Activated CD4-positive, alpha-beta memory T cell treated with anti-CD3 and anti-CD28 coated beads for 36 hours (primary cell): ENCODE data around the gene HNRNPA1L2. TPM values are rescaled to one million over a fixed set of nuclear protein-coding genes. Genes with fewer than 3 reads are reported as not detected.
"Not testable (repeated sequence)": the region's sequence is repeated elsewhere in the genome, so short reads cannot be mapped to it uniquely, and the experiment has no call there.

ENCODE experiments used
- CTCF ChIA-PET: fragments of 350-600 bp; sonication (Branson Sonifier 250); formaldehyde crosslinking; loops from one replicate; lab custom pipeline; 2021; ENCODE audit warnings: antibody characterized with exemption, inconsistent platforms; lab: Charles Lee
- POLR2A ChIA-PET: fragments of 350-600 bp; sonication (Branson Sonifier 250); formaldehyde crosslinking; loops from one replicate; lab custom pipeline; 2021; ENCODE audit warnings: antibody characterized with exemption; lab: Charles Lee
- DNase-seq: peaks from one replicate; pipeline ENCODE4 v3.0.0-alpha.2; 2020
- H3K27ac Mint-ChIP-seq: one replicate; pipeline ENCODE4 v1.8.0; 2021; ENCODE audit warnings: mixed read lengths
- H3K27me3 Mint-ChIP-seq: one replicate; pipeline ENCODE4 v1.8.0; 2021; ENCODE audit warnings: mixed read lengths
- H3K36me3 Mint-ChIP-seq: one replicate; pipeline ENCODE4 v1.8.0; 2021; ENCODE audit warnings: mixed read lengths
- H3K4me1 Mint-ChIP-seq: one replicate; pipeline ENCODE4 v1.8.0; 2021; ENCODE audit warnings: low read depth, mixed read lengths
- H3K4me3 Mint-ChIP-seq: one replicate; pipeline ENCODE4 v1.8.0; 2021; ENCODE audit warnings: mild to moderate bottlenecking, mixed read lengths
- H3K9me3 Mint-ChIP-seq: one replicate; pipeline ENCODE4 v1.8.0; 2021; ENCODE audit warnings: mixed read lengths
- intact Hi-C: fragments of 100-400 bp; cut with micrococcal nuclease; formaldehyde crosslinking; loops from one replicate; pipeline ENCODE4 v1.15.1; 2023
- total RNA-seq, 2 experiments: library from RNA; stranded (reverse); gene quantifications; one replicate each; pipeline ENCODE4 v1.2.3, GENCODE V29; 2021

The HNRNPA1L2 gene
- total RNA-seq, 2 experiments from 2014 or later, result 7.6 to 8.5 TPM

- H3K4me1 Mint-ChIP-seq, result peaks cover 16% of the 10 kb centered on the region
- H3K9me3 Mint-ChIP-seq, result no peaks in the 10 kb centered on the region
- CTCF ChIA-PET, result interaction anchor here (1.1 to 3.3 kb wide), 5 partner anchors 13 to 201 kb away, joined by 3 to 31 read pairs (median 17); partner anchors contain the start of gene VPS36
These were observed 9.6 kb downstream of the HNRNPA1L2 start for GRCh38 chr13:52651897-52652195.

GRCh38 chr13:52652196-52652979 is 10.2 kb downstream of the HNRNPA1L2 start, which contains the start of gene SUGT1:
Gene SUGT1, plus strand, starts transcription at chr13:52652836. Its CDS starts 85 bp downstream, at chr13:52652921.
- H3K36me3 Mint-ChIP-seq, result peaks cover 10% of the 10 kb centered on the region
- H3K27ac Mint-ChIP-seq, result no peak within 1 kb of the TSS
- H3K4me1 Mint-ChIP-seq, result peaks cover 16% of the 10 kb centered on the region
- no peaks in the 10 kb centered on the region for H3K9me3 Mint-ChIP-seq
- DNase-seq, result peak; percentile 96
- ChIA-PET POLR2A (interaction anchor here (0.6 to 2.3 kb wide), 10 partner anchors 12 to 202 kb away, joined by 3 to 25 read pairs (median 3); partner anchors contain the start of gene VPS36), CTCF (interaction anchor here (0.8 to 3.3 kb wide), 11 partner anchors 9 to 499 kb away, joined by 3 to 31 read pairs (median 6); partner anchors contain the start of gene VPS36)
- no peaks in the 10 kb centered on the region for H3K27me3 Mint-ChIP-seq
- intact Hi-C loops, result loop anchor here (1.0 to 5.0 kb wide), 7 partner anchors 35 to 1200 kb away; partner anchors contain the start of genes ALG11, ATP7B, CKAP2 and INTS6
- no peak within 1 kb of the TSS for H3K4me3 Mint-ChIP-seq

More at GRCh38 chr13:52651897-52652195, 9.6 kb downstream of the HNRNPA1L2 start:
- intact Hi-C loops, result loop anchor here (1.0 to 5.0 kb wide), 7 partner anchors 35 to 1199 kb away; partner anchors contain the start of genes ALG11, ATP7B, CKAP2 and INTS6
- POLR2A ChIA-PET, result interaction anchor here (0.6 to 2.3 kb wide), 5 partner anchors 20 to 201 kb away, joined by 3 to 25 read pairs (median 3); partner anchors contain the start of gene VPS36
- Mint-ChIP-seq H3K4me3 (no peak overlapping the region), H3K27ac (no peak overlapping the region), H3K36me3 (peaks cover 10% of the 10 kb centered on the region), H3K27me3 (no peaks in the 10 kb centered on the region)
- no peak for DNase-seq

- Mint-ChIP-seq H3K36me3 (peaks cover 10% of the 10 kb centered on the region), H3K4me3 (no peak overlapping the region), H3K4me1 (peaks cover 16% of the 10 kb centered on the region), H3K27ac (no peak overlapping the region), H3K9me3 (no peaks in the 10 kb centered on the region), H3K27me3 (no peaks in the 10 kb centered on the region)
- intact Hi-C loops, result loop anchor here (1.0 to 5.0 kb wide), 7 partner anchors 36 to 1200 kb away; partner anchors contain the start of genes ALG11, ATP7B, CKAP2 and INTS6
- CTCF ChIA-PET, result interaction anchor here (0.8 to 3.3 kb wide), 12 partner anchors 9 to 499 kb away, joined by 3 to 31 read pairs (median 5); partner anchors contain the start of gene VPS36
- DNase-seq, result no peak
- POLR2A ChIA-PET, result interaction anchor here (0.6 to 2.3 kb wide), 7 partner anchors 12 to 202 kb away, joined by 3 to 25 read pairs (median 3); partner anchors contain the start of gene VPS36
These were observed 10.7 kb downstream of the HNRNPA1L2 start for GRCh38 chr13:52652980-52653303.

GRCh38 chr13:52659340-52659739 is 17.1 kb downstream of the HNRNPA1L2 start:
- H3K36me3 Mint-ChIP-seq, result peaks cover 20% of the 10 kb centered on the region
- no peaks in the 10 kb centered on the region for H3K9me3 Mint-ChIP-seq
- H3K27ac Mint-ChIP-seq, result no peak overlapping the region
- peaks cover 12% of the 10 kb centered on the region for H3K4me1 Mint-ChIP-seq
- no peaks in the 10 kb centered on the region for H3K27me3 Mint-ChIP-seq
- intact Hi-C loops, result no loop called here
- no peak for DNase-seq
- POLR2A ChIA-PET, result no interaction called here
- CTCF ChIA-PET, result no interaction called here
- H3K4me3 Mint-ChIP-seq, result no peak overlapping the region

- POLR2A ChIA-PET, result no interaction called here
- intact Hi-C loops, result loop anchor here (2.0 to 10.0 kb wide), 2 partner anchors 145 to 301 kb away; no protein-coding TSS in a partner anchor
- Mint-ChIP-seq H3K9me3 (no peaks in the 10 kb centered on the region), H3K27me3 (no peaks in the 10 kb centered on the region), H3K36me3 (peaks cover 31% of the 10 kb centered on the region), H3K4me1 (peaks cover 7% of the 10 kb centered on the region), H3K27ac (no peak overlapping the region), H3K4me3 (no peak overlapping the region)
- no peak for DNase-seq
- CTCF ChIA-PET, result interaction anchor here (1.4 to 2.0 kb wide), 6 partner anchors 12 to 304 kb away, joined by 4 to 27 read pairs (median 10); partner anchors contain the start of gene SUGT1
These were observed 22.0 kb downstream of the HNRNPA1L2 start for GRCh38 chr13:52664272-52664671.

GRCh38 chr13:52665325-52665724 is 23.1 kb downstream of the HNRNPA1L2 start:
- Mint-ChIP-seq H3K36me3 (peaks cover 31% of the 10 kb centered on the region), H3K4me3 (no peak overlapping the region), H3K27me3 (no peaks in the 10 kb centered on the region), H3K27ac (no peak overlapping the region), H3K9me3 (no peaks in the 10 kb centered on the region), H3K4me1 (peaks cover 2% of the 10 kb centered on the region)
- ChIA-PET CTCF (interaction anchor here (0.6 to 2.0 kb wide), 15 partner anchors 8 to 1222 kb away, joined by 3 to 27 read pairs (median 4); partner anchors contain the start of genes PCDH8 and SUGT1), POLR2A (interaction anchor here (0.6 to 1.0 kb wide), 2 partner anchors 12 to 48 kb away, joined by 3 to 5 read pairs; partner anchors contain the start of gene SUGT1)
- intact Hi-C loops, result loop anchor here (2.0 to 10.0 kb wide), 3 partner anchors 143 to 487 kb away; no protein-coding TSS in a partner anchor
- DNase-seq, result no peak

- Mint-ChIP-seq H3K27ac (no peak overlapping the region), H3K27me3 (no peaks in the 10 kb centered on the region), H3K36me3 (peaks cover 23% of the 10 kb centered on the region), H3K9me3 (no peaks in the 10 kb centered on the region), H3K4me1 (peaks cover 2% of the 10 kb centered on the region), H3K4me3 (no peak overlapping the region)
- intact Hi-C loops, result loop anchor here (5.0 to 10.0 kb wide), 2 partner anchors 295 to 483 kb away; no protein-coding TSS in a partner anchor
- ChIA-PET CTCF (interaction anchor here (0.9 kb wide), 1 partner anchor 11 kb away, joined by 3 read pairs; no protein-coding TSS in a partner anchor), POLR2A (no interaction called here)
- no peak for DNase-seq
These were observed 27.4 kb downstream of the HNRNPA1L2 start for GRCh38 chr13:52669677-52670076.

- POLR2A ChIA-PET, result no interaction called here
- intact Hi-C loops, result no loop called here
- CTCF ChIA-PET, result no interaction called here
These were observed 28.5 kb downstream of the HNRNPA1L2 start for GRCh38 chr13:52670726-52671125.

GRCh38 chr13:52673465-52673864 is 31.2 kb downstream of the HNRNPA1L2 start:
- no peaks in the 10 kb centered on the region for H3K9me3 Mint-ChIP-seq
- CTCF ChIA-PET, result no interaction called here
- DNase-seq, result no peak
- intact Hi-C loops, result no loop called here
- POLR2A ChIA-PET, result no interaction called here
- H3K4me3 Mint-ChIP-seq, result no peak overlapping the region
- peaks cover 2% of the 10 kb centered on the region for H3K4me1 Mint-ChIP-seq
- H3K27ac Mint-ChIP-seq, result no peak overlapping the region
- H3K27me3 Mint-ChIP-seq, result no peaks in the 10 kb centered on the region
- peaks cover 30% of the 10 kb centered on the region for H3K36me3 Mint-ChIP-seq

More at GRCh38 chr13:52670726-52671125, 28.5 kb downstream of the HNRNPA1L2 start:
- Mint-ChIP-seq H3K27ac (no peak overlapping the region), H3K27me3 (no peaks in the 10 kb centered on the region), H3K4me3 (no peak overlapping the region), H3K36me3 (peaks cover 23% of the 10 kb centered on the region), H3K4me1 (peaks cover 2% of the 10 kb centered on the region), H3K9me3 (no peaks in the 10 kb centered on the region)
- no peak for DNase-seq

- CTCF ChIA-PET, result interaction anchor here (1.5 kb wide), 1 partner anchor 132 kb away, joined by 4 read pairs; no protein-coding TSS in a partner anchor
- H3K27ac Mint-ChIP-seq, result no peak overlapping the region
These were observed 35.6 kb downstream of the HNRNPA1L2 start for GRCh38 chr13:52677823-52678222.

GRCh38 chr13:52685806-52686205 is 43.6 kb downstream of the HNRNPA1L2 start:
- DNase-seq, H3K4me1 Mint-ChIP-seq, H3K27me3 Mint-ChIP-seq, intact Hi-C loops, H3K9me3 Mint-ChIP-seq, POLR2A ChIA-PET, H3K4me3 Mint-ChIP-seq, H3K27ac Mint-ChIP-seq, CTCF ChIA-PET: not testable (repeated sequence)
- H3K36me3 Mint-ChIP-seq, result peaks cover 57% of the 10 kb centered on the region

More at GRCh38 chr13:52677823-52678222, 35.6 kb downstream of the HNRNPA1L2 start:
- Mint-ChIP-seq H3K9me3 (no peaks in the 10 kb centered on the region), H3K36me3 (peaks cover 40% of the 10 kb centered on the region), H3K27me3 (no peaks in the 10 kb centered on the region), H3K4me1 (no peaks in the 10 kb centered on the region), H3K4me3 (no peak overlapping the region)
- intact Hi-C loops, result loop anchor here (1.0 kb wide), 1 partner anchor 13 kb away; no protein-coding TSS in a partner anchor
- no peak for DNase-seq
- POLR2A ChIA-PET, result no interaction called here
